Fibroblast of pulmonary artery (primary cell): Measurements from ENCODE around the gene MPO.
A peak's percentile ranks its signal among the peaks of the same experiment; 100 is the strongest.

Experiments used
- DNase-seq: peaks from one replicate; pipeline ENCODE4 v3.0.0-alpha.2; 2010; ENCODE audit warnings: low read depth
- H3K4me3 ChIP-seq: replicated peaks from 2 replicates; pipeline ENCODE4 v1.5.1; 2011; ENCODE audit warnings: low read depth, mild to moderate bottlenecking, control low read depth, low read length, moderate library complexity
- CTCF ChIP-seq: IDR thresholded peaks from 2 replicates; pipeline ENCODE4 v1.5.1; 2011; ENCODE audit warnings: mild to moderate bottlenecking, control low read depth, low read length, inconsistent platforms; ENCODE audit errors: missing control alignments

Gene MPO

GRCh38 chr17:58253082-58253481, 27.7 kb downstream of the MPO start:
- no peak overlapping the region for H3K4me3 ChIP-seq
- no peak for TF ChIP-seq CTCF

GRCh38 chr17:58252141-58252540, 28.6 kb downstream of the MPO start:
- no peak overlapping the region for H3K4me3 ChIP-seq
- TF ChIP-seq CTCF, result no peak
- no peak for DNase-seq

More at GRCh38 chr17:58253082-58253481, 27.7 kb downstream of the MPO start:
- no peak for DNase-seq

- TF ChIP-seq CTCF, result no peak
- DNase-seq, result no peak
- no peak overlapping the region for H3K4me3 ChIP-seq
Measured at GRCh38 chr17:58250344-58251011, 30.3 kb downstream of the MPO start.

GRCh38 chr17:58249270-58250133, 31.2 kb downstream of the MPO start:
- H3K4me3 ChIP-seq, result peak overlapping the region; percentile 50
- DNase-seq, result peak; percentile 49
- TF ChIP-seq CTCF, result peak; percentile 81

GRCh38 chr17:58248955-58249269, 31.8 kb downstream of the MPO start:
- DNase-seq, result no peak
- TF ChIP-seq CTCF, result no peak
- H3K4me3 ChIP-seq, result no peak overlapping the region

GRCh38 chr17:58247511-58248363, 33.0 kb downstream of the MPO start:
- no peak for TF ChIP-seq CTCF
- no peak for DNase-seq
- no peak overlapping the region for H3K4me3 ChIP-seq
